ENCODE data around the gene PGAP2. TPM values are rescaled to one million over a fixed set of nuclear protein-coding genes. Genes with fewer than 3 reads are reported as not detected.

Gene PGAP2
- total and polyA plus RNA-seq, 2 of the 13 experiments (the other 11 are each of a cell fraction or from before 2014, with no cell fraction given) = 21.5 to 47.8 TPM

DNA sequence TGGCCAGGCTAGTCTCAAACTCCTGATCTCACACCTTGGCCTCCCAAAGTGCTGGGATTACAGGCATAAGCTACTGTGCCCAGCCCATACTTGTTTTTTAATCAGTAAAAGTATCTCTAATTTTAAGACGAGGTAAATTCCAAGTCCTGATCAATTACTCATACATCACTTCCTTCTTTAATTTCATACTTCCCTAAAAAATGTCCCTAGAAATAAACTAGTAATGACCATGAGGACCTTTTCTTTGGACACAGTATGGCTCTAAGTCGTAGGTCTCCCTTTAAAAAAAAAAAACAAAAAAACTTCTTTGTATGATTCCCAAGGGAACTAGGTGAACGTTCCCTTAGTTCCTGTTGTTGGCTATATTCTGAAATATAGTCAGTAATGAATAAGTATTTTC, 40.8 kb upstream of the PGAP2 start:
- ATAC-seq (no peak), FAIRE-seq (no peak), DNase-seq (ENCODE audit: low spot score) (no peak)
- Histone ChIP-seq H3K79me2 (ENCODE audit: insufficient read depth, low read length) (no peaks in the 10 kb centered on the region), H3K9ac (ENCODE audit: insufficient read depth, low read depth, low read length) (no peak overlapping the region), H3K36me3 (replicated peaks in 1 of 2; ENCODE audit: control insufficient read depth in 1 of 2, insufficient read depth in 2 of 2, low read length in 2 of 2) (peaks cover 22 to 93% of the 10 kb centered on the region in 2 experiments), H2AFZ (ENCODE audit: low read length) (no peak overlapping the region), H3K4me1 (ENCODE audit: insufficient read depth, low read length) (no peaks in the 10 kb centered on the region), H3K4me3 (replicated peaks in 1 of 3; ENCODE audit: insufficient read depth in 1 of 3, low read depth in 2 of 3, low read length in 3 of 3) (no peak overlapping the region), H3K27ac (ENCODE audit: extremely low read length, insufficient read depth, low read length) (no peak overlapping the region), H3K27me3 (ENCODE audit: control insufficient read depth in 1 of 2, insufficient read depth in 2 of 2, low read length in 2 of 2) (no peaks in the 10 kb centered on the region), H3K4me2 (ENCODE audit: low read depth, low read length) (no peak overlapping the region), H3K9me3 (ENCODE audit: low read length) (no peaks in the 10 kb centered on the region), H4K20me1 (ENCODE audit: insufficient read depth, low read length) (no peaks in the 10 kb centered on the region)
- POLR2A ChIA-PET = no interaction called here
- CTCF ChIA-PET (ENCODE audit: low intra/inter-chr PET ratio, low total read pairs) = no interaction called here
- TF ChIP-seq ZSCAN22 (CRISPR knock-in tag; IDR thresholded peaks at IDR 0.05) (no peak), ZEB1 (IDR thresholded peaks at IDR 0.05; ENCODE audit: insufficient replicate concordance, low read depth) (no peak)
- TF ChIP-seq, protein P1, sequence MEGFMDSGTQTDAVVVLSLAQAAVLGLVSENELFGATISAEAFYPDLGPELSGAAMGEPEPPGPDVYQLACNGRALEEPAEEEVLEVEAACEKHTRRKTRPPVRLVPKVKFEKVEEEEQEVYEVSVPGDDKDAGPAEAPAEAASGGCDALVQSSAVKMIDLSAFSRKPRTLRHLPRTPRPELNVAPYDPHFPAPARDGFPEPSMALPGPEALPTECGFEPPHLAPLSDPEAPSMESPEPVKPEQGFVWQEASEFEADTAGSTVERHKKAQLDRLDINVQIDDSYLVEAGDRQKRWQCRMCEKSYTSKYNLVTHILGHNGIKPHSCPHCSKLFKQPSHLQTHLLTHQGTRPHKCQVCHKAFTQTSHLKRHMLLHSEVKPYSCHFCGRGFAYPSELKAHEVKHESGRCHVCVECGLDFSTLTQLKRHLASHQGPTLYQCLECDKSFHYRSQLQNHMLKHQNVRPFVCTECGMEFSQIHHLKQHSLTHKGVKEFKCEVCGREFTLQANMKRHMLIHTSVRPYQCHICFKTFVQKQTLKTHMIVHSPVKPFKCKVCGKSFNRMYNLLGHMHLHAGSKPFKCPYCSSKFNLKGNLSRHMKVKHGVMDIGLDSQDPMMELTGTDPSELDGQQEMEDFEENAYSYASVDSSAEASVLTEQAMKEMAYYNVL (CRISPR knock-in tag; IDR thresholded peaks at IDR 0.05; ENCODE audit: borderline replicate concordance) = no peak
- in situ Hi-C loops (cut with HindIII; ENCODE audit: extremely low pct_ligation_motif_present, low pct_unique_long_range_greater_than_20kb) (no loop called here), intact Hi-C loops (cut with micrococcal nuclease; ENCODE audit: unreplicated experiment) (no loop called here)
- no TSS peak for BruUV-seq (replicated peaks)
- 97% methylated on average over 3 of the region's 3 CpGs for WGBS (ENCODE audit: low lambda C conversion rate)

DNA sequence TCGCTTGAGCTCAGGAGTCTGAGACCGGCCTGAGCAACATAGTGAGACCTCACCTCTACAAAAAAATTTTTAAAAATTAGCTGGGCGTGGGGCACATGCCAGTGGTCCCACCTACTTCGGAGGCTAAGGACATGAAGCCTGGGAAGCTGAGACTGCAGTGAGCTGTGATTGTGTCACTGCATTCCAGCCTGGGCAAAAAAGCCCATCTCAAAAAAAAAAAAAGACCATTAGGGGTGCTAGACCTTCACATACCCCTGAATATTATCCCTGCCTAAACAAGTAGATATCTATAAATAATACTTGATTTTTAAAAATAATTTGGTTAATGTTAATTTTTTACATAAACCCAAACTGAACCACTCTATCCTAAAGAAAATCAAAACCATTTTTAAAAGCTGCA, 35.2 kb upstream of the PGAP2 start:
- no peak for FAIRE-seq
- in situ Hi-C loops (cut with HindIII; ENCODE audit: extremely low pct_ligation_motif_present, low pct_unique_long_range_greater_than_20kb) (no loop called here), intact Hi-C loops (cut with micrococcal nuclease; ENCODE audit: unreplicated experiment) (no loop called here)
- no peak for TF ChIP-seq ZBTB21 (CRISPR knock-in tag; IDR thresholded peaks at IDR 0.05)
- TF ChIP-seq BRCA1 (CRISPR knock-in tag; IDR thresholded peaks at IDR 0.05) = no peak
- no peak for TF ChIP-seq SMC3 (IDR thresholded peaks at IDR 0.05; ENCODE audit: low read length)
- TF ChIP-seq, protein P2, sequence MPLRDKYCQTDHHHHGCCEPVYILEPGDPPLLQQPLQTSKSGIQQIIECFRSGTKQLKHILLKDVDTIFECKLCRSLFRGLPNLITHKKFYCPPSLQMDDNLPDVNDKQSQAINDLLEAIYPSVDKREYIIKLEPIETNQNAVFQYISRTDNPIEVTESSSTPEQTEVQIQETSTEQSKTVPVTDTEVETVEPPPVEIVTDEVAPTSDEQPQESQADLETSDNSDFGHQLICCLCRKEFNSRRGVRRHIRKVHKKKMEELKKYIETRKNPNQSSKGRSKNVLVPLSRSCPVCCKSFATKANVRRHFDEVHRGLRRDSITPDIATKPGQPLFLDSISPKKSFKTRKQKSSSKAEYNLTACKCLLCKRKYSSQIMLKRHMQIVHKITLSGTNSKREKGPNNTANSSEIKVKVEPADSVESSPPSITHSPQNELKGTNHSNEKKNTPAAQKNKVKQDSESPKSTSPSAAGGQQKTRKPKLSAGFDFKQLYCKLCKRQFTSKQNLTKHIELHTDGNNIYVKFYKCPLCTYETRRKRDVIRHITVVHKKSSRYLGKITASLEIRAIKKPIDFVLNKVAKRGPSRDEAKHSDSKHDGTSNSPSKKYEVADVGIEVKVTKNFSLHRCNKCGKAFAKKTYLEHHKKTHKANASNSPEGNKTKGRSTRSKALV (CRISPR knock-in tag; IDR thresholded peaks at IDR 0.05) = no peak
- Histone ChIP-seq H3K4me2 (ENCODE audit: low read depth, low read length) (no peak overlapping the region), H3K27me3 (ENCODE audit: control insufficient read depth in 1 of 2, insufficient read depth in 2 of 2, low read length in 2 of 2) (no peaks in the 10 kb centered on the region), H3K27ac (ENCODE audit: extremely low read length, insufficient read depth, low read length) (no peak overlapping the region), H3K79me2 (ENCODE audit: insufficient read depth, low read length) (no peaks in the 10 kb centered on the region), H3K4me3 (replicated peaks in 1 of 3; ENCODE audit: insufficient read depth in 1 of 3, low read depth in 2 of 3, low read length in 3 of 3) (no peak overlapping the region), H2AFZ (ENCODE audit: low read length) (no peak overlapping the region), H3K9ac (ENCODE audit: insufficient read depth, low read depth, low read length) (no peak overlapping the region), H3K9me3 (ENCODE audit: low read length) (no peaks in the 10 kb centered on the region), H4K20me1 (ENCODE audit: insufficient read depth, low read length) (no peaks in the 10 kb centered on the region), H3K36me3 (replicated peaks in 1 of 2; ENCODE audit: control insufficient read depth in 1 of 2, insufficient read depth in 2 of 2, low read length in 2 of 2) (peaks cover 22 to 80% of the 10 kb centered on the region in 2 experiments), H3K4me1 (ENCODE audit: insufficient read depth, low read length) (no peaks in the 10 kb centered on the region)
- ChIA-PET CTCF (ENCODE audit: low intra/inter-chr PET ratio, low total read pairs) (no interaction called here), POLR2A (no interaction called here)
- BruUV-seq (replicated peaks) = no TSS peak
- 98% methylated on average over 4 of the region's 4 CpGs for WGBS (ENCODE audit: low lambda C conversion rate)
- no peak for ATAC-seq
- no peak for DNase-seq (ENCODE audit: low spot score)

Data from HepG2 (cell line).